HepG2 (cell line): ENCODE results near the gene WDR76. TPM values are rescaled to one million over a fixed set of nuclear protein-coding genes. Genes with fewer than 3 reads are reported as not detected.

Source experiments
- CEBPB ChIP-seq: IDR thresholded peaks from 2 replicates; pipeline ENCODE4 v1.6.1; 2011; ENCODE audit warnings: low read depth, low read length, improper control_type of control experiment, borderline replicate concordance
- PATZ1 ChIP-seq: sonication (generic); formaldehyde crosslinking; IDR thresholded peaks from 2 replicates; pipeline ENCODE4 v1.4.0; 2020; ENCODE audit warnings: missing genetic modification reagents
- POLR2A ChIP-seq, 2 experiments: IDR thresholded peaks; 2 replicates each; pipeline ENCODE4 v1.6.1; 2011; ENCODE audit warnings: low read depth in 2 of 2, low read length in 2 of 2, mild to moderate bottlenecking in 1 of 2, moderate library complexity in 1 of 2; ENCODE audit not compliant: insufficient read depth in 1 of 2
- POLR2AphosphoS2 ChIP-seq: IDR thresholded peaks from 2 replicates; pipeline ENCODE4 v1.6.1; 2011; ENCODE audit warnings: low read depth, low read length, improper control_type of control experiment
- PPARG ChIP-seq: conservative IDR thresholded peaks from 2 replicates; pipeline ENCODE4 v1.6.1; 2016; ENCODE audit warnings: missing biosample characterization, missing genetic modification reagents
- ZNF12 ChIP-seq: sonication (generic); formaldehyde crosslinking; IDR thresholded peaks from 2 replicates; pipeline ENCODE4 v1.5.0; 2020; ENCODE audit warnings: missing genetic modification reagents
- ZNF280B ChIP-seq: sonication (generic); formaldehyde crosslinking; IDR thresholded peaks from 2 replicates; pipeline ENCODE4 v1.5.0; 2020; ENCODE audit warnings: missing genetic modification reagents, mild to moderate bottlenecking, borderline replicate concordance
- ZNF343 ChIP-seq: sonication (generic); formaldehyde crosslinking; IDR thresholded peaks from 2 replicates; pipeline ENCODE4 v1.4.0; 2020; ENCODE audit warnings: mild to moderate bottlenecking, missing genetic modification reagents
- ZNF383 ChIP-seq: sonication (generic); formaldehyde crosslinking; IDR thresholded peaks from 2 replicates; pipeline ENCODE4 v1.4.0; 2020; ENCODE audit warnings: missing genetic modification reagents, mild to moderate bottlenecking, borderline replicate concordance
- ZNF614 ChIP-seq: IDR thresholded peaks from 2 replicates; pipeline ENCODE4 v1.6.1; 2018; ENCODE audit warnings: missing biosample characterization, missing genetic modification reagents, inconsistent platforms, borderline replicate concordance
- ZNF672 ChIP-seq: sonication (generic); formaldehyde crosslinking; IDR thresholded peaks from 2 replicates; pipeline ENCODE4 v1.8.1; 2022; ENCODE audit warnings: missing genetic modification reagents
- polyA plus RNA-seq, 8 experiments: library from polyadenylated mRNA; depleted of rRNA in 3 of 8; stranded (reverse) in 7 of 8; unstranded in 1 of 8; fragments of >200 nt; fragmentation: Illumina TruSeq in 4 of 8; extraction: Trizol in 4 of 8; gene quantifications; 2 replicates each; pipeline versions ENCODE4 v1.2.1 to v1.2.3, GENCODE V29; 2011 to 2016; ENCODE audit warnings: low read depth in 4 of 8, missing spikeins in 1 of 8, mixed read lengths in 1 of 8; ENCODE audit not compliant: insufficient read depth in 1 of 8
- total RNA-seq, 5 experiments: library from RNA; depleted of rRNA; stranded (reverse); fragments of >200 nt; fragmentation: Illumina TruSeq; extraction: Trizol; gene quantifications; 2 replicates each; pipeline ENCODE4 v1.2.3, GENCODE V29; 2016; ENCODE audit warnings: low read depth in 1 of 5

WDR76 gene
- total and polyA plus RNA-seq, 2 of the 13 experiments (the other 11 are each of a cell fraction or from before 2014, with no cell fraction given) = 1.1 to 9.7 TPM

- no peak for TF ChIP-seq ZNF280B (CRISPR knock-in tag)
- TF ChIP-seq ZNF343 (CRISPR knock-in tag) = no peak
- TF ChIP-seq PATZ1 (CRISPR knock-in tag) = no peak
- TF ChIP-seq ZNF672 (CRISPR knock-in tag) = no peak
- no peak for TF ChIP-seq ZNF383 (CRISPR knock-in tag)
- TF ChIP-seq CEBPB = no peak
- no peak for TF ChIP-seq ZNF614 (CRISPR knock-in tag)
- TF ChIP-seq ZNF12 (CRISPR knock-in tag) = no peak
- TF ChIP-seq PPARG = no peak
- TF ChIP-seq POLR2A (IDR thresholded peaks at IDR 0.05; ENCODE audit: insufficient read depth in 1 of 2, low read depth in 2 of 2, low read length in 2 of 2) = no peak
- TF ChIP-seq POLR2AphosphoS2 = no peak
These were observed 45.0 kb downstream of the WDR76 start (continued) for GRCh38 chr15:43871835-43872234.
